ENCODE results near the gene SCN5A.

DNA sequence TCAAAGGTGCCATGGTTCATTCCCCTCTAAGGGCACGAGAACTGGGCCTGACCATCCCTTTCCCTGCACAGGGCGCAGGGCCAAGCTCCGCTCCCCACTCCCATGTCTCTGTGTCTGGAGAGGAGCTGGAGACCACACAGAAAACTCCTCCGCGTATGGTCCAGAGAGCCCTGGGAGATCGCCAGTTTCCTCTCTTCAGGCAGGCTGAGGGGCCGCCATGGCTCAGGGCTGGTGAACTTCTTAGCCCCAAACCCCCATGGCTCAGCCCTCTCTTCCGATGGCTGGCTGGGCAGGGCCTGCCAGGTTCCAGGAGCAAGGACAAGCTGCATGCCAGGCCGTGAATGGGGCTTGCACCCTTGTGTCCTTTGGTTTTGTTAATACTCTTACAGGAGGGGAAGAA is 100.4 kb downstream of the SCN5A start:
- TF ChIP-seq TARDBP (IDR thresholded peaks at IDR 0.05) (no peak), NFRKB (IDR thresholded peaks at IDR 0.05) (no peak), SUZ12 (IDR thresholded peaks at IDR 0.05) (no peak), SP1 (IDR thresholded peaks at IDR 0.05) (no peak), ZNF384 (IDR thresholded peaks at IDR 0.05) (no peak), HDGF (IDR thresholded peaks at IDR 0.05; ENCODE audit: borderline replicate concordance) (no peak), FOXA1 (IDR thresholded peaks at IDR 0.05) (no peak)

All from HEK293T (cell line).